Stimulated activated CD4-positive, alpha-beta T cell treated with anti-CD3 and anti-CD28 coated beads, Interleukin-1b, Interleukin-23, amount 100 ng/mL, for 1 hour (primary cell): ENCODE results near the gene CD82.

Experiments
- DNase-seq, 2 donors: peaks; one replicate each; pipeline ENCODE4 v3.0.0-alpha.2; 2020; ENCODE audit warnings: low read depth in 2 of 2

The CD82 gene, protein sequence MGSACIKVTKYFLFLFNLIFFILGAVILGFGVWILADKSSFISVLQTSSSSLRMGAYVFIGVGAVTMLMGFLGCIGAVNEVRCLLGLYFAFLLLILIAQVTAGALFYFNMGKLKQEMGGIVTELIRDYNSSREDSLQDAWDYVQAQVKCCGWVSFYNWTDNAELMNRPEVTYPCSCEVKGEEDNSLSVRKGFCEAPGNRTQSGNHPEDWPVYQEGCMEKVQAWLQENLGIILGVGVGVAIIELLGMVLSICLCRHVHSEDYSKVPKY

DNA sequence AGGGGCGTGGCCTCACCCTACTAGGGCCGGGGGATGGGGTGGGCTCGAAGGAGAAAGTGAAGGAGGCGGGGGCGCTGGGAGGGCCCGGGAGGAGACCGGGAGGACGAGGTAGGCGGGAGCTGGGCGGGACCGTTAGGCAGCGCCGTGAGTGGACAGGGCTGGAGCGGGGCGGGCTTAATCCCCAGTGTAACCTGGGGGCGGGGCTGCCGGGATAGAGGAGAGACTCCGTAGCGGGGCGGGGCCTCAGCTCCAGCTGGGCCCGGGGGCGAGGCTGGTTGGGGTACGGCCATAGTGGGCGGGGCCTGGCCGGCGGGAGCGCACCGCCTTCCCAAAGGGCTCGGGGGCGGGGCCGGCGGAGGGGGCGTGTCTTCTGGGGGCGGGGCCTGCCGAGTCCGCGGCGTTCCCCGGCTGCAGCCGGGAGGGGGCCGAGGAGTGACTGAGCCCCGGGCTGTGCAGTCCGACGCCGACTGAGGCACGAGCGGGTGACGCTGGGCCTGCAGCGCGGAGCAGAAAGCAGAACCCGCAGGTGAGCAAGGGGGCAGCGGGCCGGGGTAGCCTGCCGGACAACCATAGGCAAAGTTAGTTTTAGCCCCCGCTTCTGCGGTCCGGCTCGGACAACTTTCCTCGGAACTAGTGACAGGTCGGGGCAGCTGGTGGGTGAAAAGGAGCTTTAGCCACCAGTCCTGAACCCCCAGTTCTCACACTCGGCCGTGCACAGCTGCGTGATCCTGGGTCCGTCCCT lies at the start of gene CD82:
TSS of gene CD82 (plus strand) at position 453 of the 742 bp plus-strand sequence. CDS start 29,000 bp downstream, outside the sequence.
- peak; percentile 96 for DNase-seq

DNA sequence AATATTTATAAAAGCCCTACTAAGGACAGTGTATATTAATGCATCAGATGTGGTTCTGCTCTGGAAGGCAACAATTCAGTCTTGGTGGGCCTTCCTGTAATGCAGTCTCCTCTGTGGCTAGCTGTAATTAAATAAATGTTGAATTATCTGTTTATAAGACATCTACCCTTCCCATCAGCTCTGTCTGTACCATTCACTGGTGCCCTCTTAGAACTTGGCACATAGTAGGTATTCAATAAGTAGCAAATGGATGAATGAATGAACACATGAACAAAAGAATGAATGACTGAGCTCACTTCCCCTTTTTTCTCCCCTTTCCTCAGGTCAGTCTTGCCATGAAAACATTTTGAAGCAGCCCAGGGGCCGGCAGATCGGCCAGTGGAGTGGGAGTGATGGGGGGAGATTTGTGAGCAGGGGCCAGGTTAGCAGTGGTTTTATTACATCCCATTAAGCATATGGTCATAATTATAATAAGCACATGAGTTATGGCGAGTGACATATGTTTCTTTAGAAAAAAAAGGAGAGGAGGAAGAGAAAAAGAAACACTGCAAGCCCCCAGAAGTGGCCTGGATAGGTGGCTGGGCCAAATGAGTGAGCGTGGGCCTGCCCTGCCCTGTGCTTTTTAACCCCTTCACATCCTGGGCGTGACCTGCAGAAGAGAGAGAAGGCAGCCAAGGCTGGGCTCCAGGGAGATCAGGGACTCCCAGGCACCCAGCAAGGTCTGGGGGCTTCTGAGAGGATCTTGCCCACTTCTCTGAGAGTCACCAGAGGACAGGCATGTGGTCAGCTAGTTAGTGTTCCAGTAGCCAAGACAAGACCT lies 48.6 kb upstream of the CD82 start:
- no peak for DNase-seq

DNA sequence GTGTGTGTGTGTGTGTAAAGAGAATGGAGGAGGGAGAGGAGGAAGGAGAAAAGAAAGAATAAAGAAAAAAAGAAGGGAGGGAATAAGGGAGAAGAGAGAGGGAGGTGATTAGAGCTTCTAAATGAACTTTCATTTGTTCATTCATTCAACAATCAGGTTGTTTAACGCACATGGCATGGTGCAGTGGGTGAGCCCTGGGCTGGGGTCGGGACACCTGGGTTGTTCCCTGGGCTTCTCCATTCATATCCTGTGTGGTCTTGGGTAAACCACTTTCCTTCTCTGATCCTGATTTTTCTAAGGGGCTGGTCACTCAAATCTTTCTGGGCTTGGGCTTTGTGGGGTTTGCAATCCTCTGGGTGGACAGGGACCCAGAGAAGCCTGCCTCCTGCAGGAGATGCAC lies 47.9 kb upstream of the CD82 start:
- no peak for DNase-seq

DNA sequence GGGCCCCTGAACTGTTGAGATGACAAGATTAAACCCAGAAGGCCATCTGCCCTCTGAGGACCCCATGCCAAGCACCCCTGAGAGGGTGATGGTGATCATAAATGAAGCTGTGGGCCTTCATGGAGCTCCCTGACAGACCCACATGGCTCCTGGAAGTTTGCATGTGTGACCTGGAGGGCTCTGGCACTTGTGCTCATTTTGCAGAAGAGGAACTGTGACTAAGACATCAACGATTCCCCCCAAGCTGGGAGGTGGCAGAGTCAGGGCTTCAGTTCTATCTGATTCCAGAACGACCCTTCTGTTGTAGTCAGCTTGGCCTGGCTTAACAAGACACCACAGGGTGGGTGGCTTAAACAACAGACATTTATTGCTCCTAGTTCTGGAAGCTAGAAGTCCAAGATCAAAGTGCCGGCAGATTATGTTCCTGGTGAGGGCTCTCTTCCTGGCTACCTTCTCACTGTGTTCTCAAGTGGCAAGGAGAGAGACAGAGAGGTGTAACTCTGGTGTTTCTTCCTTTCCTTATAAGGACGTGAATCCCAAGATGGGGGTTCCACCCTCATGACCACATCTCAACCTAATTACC lies 46.4 kb upstream of the CD82 start:
- no peak for DNase-seq

- no peak for DNase-seq
Measured at GRCh38 chr11:44519989-44520737, 45.3 kb upstream of the CD82 start.

DNA sequence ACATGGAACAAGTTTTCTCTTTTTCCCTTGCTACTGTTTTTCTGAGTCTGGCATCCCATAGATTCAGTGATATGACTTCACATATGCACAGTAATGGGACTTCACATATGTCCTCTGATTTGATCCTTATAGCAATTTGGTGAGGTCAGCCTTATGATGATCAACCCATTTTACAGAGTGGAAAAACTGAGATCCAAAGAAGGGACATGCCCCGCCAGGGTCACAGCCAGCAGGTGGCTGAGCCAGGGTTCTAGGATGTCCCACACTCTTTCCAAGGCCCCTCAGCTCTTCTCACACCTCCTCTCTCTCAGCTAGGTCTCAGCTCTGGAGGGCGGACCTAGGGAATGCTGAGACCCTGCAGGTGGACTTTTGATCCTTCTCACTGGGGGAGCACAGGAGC lies 44.3 kb upstream of the CD82 start:
- no peak for DNase-seq

GRCh38 chr11:44522294-44522693 lies 43.2 kb upstream of the CD82 start:
- no peak for DNase-seq

DNA sequence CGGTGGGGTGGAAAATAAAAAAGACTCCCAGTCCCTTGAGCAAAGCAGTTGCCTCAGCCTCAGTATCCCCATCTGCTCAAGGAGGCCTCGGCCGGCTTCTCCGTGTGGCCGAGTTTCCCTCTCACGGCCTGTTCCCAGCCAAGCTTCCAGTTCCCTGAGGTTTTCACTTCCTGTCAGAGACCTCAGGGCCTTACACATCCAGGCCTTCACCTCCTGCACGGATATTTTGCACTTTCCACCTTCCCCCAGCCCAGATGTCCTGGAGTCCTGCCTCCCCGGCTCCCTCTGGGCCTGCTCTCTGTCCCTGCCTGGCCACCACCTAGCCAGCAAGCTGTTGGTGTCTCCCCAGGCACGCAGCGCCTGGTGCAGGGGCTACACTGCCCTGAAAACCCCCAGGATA lies 41.1 kb upstream of the CD82 start:
- DNase-seq: no peak

- no peak for DNase-seq
Measured at GRCh38 chr11:44524751-44525201, 40.7 kb upstream of the CD82 start.

GRCh38 chr11:44525473-44526252 lies 39.8 kb upstream of the CD82 start:
- no peak for DNase-seq

DNA sequence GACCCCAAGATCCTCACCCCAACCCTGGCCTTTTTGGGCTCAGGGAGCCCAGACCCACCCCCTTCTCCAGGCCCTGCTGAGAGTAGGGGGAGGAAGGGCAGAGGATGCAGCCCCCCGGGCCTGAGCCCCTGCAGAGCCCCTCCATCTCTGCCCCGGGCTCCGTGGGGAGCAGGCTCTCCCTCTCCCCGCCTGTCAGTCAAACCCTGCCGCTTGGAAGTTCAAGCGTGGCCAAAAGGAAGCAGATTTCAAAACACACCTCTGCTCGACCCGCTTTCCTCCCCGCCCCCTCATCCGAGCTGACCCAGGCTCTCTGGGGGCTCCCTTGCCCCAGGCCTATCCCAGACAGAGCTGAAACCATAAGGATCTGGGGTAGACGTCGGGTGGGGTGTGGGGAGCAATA lies 39.0 kb upstream of the CD82 start:
- DNase-seq: no peak

GRCh38 chr11:44527476-44527875 lies 38.0 kb upstream of the CD82 start:
- no peak for DNase-seq

DNA sequence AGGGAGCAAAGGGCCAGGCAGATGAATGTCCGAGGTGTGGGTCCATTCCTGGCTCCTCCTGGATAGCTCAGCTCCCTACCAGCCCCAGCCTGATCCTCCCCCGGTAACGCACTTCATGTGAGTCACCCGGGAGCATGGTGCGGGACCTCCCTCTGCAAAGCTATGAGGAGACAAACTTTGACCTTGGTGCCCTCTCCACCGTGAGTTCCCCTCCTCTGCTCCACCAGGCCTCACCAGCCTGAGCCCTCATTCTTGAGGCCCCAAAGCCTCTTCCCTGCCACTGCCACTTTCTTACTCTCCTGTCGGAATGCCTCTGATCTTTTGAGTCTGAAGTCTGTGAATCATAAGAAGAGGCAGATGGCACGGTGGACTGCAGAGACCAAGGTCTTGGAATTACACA lies 37.4 kb upstream of the CD82 start:
- DNase-seq: no peak

- no peak for DNase-seq
Measured at GRCh38 chr11:44528581-44528980, 36.9 kb upstream of the CD82 start.

- DNase-seq: no peak
Measured at GRCh38 chr11:44529895-44530412, 35.5 kb upstream of the CD82 start.

GRCh38 chr11:44530413-44531115 lies 34.9 kb upstream of the CD82 start:
- no peak for DNase-seq

DNA sequence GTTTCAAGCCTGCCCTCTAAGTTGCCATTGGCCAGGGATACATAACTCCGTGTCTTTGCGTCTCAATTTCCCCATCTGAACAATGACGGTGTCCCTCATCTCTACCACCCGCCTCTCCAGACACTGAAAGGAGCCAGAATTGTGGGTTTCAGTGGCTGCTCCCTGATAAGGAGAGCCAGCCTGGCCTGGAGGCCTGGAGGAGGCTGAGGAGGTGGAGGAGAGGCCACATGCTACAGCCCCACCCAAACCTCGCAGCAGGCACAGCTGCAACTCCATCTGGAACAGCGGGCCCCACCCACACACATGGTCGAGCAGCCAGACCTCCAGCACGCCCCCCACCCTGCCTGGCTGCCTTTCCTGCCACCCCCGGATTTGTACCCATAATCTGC lies 34.4 kb upstream of the CD82 start:
- no peak for DNase-seq

DNA sequence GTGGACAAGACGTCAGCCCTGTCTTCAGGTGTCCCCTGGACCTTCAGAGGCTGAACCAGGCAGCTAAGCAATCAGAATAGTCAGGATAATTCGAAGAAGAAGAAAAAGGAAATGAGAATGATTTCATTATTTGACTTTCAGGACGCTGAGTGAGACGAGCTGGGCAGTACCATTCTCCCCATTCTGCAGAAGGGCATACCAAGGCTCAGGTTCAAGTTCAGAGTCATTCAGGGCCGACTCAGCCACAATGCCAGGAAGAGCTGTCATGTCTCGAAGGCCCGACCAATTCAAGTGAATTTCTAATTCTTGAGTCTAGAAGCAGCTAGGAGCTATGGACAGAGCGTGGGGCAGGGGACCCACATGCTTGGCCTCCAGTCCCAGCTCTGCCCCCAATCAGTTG lies 33.8 kb upstream of the CD82 start:
- DNase-seq: no peak

DNA sequence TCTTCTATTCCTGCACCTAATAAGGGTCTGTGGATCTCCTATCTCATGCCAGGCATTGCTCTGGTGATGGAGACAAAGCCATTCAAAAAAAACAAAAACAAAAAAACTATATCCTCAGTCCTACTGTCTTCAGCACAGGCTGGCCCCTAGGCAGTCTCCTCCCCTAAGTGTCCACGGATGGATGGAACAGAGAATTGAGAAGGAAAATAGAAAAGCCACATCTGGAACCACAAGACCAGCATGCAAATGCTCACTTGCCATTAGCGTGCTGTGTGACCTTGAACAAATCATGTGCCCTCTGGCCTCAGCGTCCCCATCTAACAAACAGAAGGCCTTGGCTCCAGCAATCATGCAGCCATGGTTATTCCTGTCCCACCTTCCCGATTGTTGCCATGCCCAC lies 32.7 kb upstream of the CD82 start:
- no peak for DNase-seq
